Effector CD8-positive, alpha-beta T cell (primary cell): Measurements from ENCODE around the gene TEX22.

Source experiments
- DNase-seq: peaks from one replicate; lab custom pipeline; 2025; lab: John Stamatoyannopoulos, UW

Gene TEX22

DNA sequence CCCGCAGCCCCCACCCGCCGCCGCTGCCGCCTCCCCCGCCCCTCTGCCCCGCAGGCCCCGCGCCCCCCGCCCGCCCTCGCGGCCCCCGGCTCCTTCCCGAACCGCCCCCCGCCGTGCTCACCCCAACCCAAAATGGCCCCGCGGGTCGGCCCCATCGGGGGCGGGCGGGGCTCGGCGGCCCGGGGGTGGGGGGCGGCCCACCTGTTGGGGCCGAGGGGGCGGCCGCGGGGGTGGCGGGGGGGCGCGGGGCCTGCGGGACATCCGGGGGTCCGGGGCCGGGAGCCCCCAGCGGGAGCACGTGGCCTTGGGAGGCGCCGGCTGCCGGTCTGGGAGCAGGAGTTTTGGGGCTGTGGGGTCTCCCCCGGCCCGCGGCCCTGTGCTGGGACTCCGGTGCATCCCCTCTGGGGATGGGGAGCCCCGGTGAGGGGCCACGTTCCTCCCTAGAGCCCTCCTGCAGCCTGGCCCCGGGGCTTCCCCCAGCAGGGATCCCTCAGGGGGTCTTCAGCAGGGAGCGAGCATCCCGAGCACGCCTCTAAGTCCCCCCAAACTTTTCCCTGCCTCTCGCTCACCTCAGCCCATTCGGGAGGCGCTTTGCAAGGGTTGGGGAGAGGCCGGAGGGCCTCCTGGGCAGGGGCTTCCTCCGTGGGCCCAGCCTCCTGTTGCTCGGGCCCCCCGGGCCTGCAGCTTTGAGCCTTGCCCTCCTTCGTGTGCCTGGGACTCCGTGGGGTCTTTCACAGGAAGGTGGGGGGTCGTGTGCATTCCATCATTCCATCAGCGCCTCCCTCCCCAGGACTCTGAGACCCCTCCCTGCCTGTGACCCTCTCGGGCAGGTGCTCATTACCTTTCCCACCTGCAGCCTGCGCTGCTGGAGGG lies 22.0 kb downstream of the TEX22 start:
- DNase-seq, result no peak

DNA sequence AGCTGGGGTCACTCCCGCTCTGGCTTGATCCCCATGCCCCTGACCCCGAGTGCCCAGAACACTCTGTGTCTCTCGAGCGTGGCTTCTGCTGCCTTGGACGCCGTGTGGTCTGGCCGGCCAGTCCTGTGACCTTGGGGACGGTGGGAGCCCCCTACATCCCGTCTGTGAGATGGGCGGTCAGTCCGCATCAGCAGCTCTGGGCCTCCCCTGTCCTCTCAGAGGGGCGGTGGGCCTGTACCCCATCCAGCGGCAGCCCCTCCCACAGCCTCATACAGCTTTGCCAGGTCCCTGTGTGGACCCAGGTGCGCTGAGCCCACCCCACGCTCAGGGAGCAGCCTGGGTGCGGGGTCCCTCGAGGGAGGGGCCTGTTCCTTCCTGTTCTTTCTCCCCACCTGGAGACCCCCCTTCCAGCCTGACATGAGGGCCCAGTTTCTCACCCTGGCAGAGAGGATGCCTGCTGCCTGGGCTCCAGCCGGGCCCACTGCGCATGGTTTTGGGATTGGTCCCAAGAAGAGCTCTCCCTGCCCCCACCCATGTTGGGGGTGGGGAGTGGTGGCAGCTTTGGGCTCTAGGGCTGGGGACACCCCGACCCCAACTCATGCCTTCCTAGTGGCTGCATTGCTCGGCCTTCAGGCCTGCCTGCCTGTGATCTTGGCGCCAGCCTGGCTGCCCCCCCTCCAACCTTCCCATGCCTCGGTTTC lies 22.8 kb downstream of the TEX22 start:
- no peak for DNase-seq

DNA sequence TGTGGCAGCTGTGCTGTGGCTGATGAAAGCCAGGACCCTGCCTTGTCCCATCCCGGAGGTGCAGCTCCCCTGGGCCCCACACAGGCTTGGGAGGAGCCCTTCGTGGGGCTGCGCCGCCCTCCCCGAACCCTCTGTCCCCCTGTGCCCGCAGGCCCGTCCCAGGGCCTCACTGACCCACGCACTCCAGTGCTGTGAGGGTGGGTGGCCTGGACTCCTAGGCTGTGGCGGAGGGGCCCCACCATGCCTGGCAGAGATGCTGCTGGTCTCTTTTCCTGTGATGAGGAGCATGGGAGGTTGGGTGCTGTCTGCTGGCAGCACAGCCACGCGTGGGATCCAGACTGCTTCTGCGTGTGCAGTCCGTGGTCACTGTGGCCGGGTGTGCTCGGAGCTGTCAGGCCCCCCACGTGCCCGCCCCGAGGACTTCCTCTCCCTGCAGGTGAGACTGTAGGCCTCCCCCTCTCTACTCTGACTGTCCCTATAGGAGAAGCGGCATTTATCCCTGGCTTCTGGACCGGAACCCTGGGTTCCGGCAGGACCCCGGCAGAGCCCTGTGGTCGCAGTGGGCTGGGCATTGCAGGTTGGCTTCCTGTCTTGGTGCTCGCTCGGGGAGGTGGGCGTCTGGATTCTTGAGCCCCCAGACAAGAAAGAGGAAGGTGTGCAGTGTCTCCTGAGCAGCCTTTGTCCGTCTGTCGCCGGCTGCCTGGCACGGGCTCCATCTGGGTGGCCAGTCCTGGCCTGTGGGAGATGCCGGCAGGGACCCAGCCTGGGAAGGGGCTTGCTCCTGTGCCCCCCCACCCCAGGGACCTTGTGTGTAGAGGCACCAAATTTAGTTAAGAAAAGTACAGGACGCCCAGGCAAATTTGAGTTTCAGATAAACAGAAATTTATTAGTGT lies 23.6 kb downstream of the TEX22 start:
- DNase-seq, result no peak

- no peak for DNase-seq
Observed at GRCh38 chr14:105422695-105423487, 24.6 kb downstream of the TEX22 start.

DNA sequence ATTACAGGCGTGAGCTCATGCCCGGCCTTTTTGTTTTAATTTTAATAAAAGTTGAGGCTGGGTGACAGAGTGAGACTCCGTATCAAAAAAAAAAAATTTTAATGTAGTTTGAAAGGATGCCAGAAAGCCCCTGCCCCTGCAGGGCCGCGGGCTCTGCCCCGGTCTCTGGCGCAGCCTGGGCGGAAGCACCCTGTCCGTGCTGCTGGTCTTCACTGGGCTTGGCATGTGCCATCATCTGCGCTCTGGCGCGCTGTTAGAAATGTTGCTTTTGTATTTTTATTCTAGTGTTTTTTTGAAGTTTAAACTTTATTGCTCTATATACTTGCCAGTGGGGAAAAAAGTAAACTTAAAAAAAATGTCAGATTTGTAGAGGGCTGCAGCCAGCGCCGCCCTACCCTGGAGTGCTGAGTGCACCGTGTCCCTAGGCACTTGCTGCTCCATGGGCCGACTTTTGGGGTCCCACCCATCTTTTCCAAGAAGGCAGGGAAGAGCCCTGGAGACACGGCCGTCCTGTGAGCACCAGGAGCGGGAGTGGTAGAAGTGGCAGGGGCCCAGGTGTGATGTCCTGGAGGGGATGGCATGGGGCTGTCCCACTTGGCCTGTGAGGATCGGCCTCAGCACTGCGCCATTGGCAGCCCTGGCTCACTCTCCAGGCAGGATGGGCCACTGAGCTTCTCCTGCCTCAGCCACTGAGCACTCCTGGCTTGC lies 25.3 kb downstream of the TEX22 start:
- DNase-seq, result no peak

- no peak for DNase-seq
Observed at GRCh38 chr14:105424861-105425260, 26.5 kb downstream of the TEX22 start.

GRCh38 chr14:105425823-105426247 lies 27.5 kb downstream of the TEX22 start:
- DNase-seq, result no peak

DNA sequence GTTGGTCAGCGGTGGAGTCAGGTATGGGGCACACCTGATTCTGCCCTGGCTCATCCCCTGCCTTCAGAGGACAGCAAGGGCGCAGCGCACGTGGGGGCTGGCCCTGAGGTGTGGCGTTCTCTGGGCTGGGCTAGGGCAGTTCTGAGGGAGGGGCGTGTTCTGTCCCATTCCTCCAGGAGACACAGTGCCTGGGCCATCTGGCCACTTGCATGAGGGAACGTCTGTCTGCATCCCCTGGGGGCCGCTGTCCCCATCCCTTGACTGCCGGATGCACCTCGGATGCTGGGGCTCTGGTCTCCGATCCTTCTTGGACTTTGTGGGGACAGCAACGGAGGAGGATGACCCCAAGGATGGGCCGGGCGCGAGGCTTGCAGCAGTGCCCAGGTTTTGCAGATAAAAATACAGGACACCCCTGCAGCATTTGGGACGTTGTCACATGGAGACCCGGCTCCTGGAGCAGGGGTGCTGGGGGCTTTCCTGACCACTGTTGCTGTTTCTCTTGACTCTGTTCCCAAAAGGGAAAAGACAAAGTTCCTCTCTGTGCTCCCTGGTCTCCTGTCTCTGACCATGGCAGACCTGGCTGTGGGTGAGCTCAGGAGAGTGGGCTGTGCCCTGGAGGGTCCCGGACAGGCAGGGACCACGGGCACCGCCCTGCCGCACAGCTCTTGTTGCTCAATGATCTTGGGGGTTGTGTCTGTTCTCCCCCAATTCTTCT lies 28.2 kb downstream of the TEX22 start:
- DNase-seq, result no peak

DNA sequence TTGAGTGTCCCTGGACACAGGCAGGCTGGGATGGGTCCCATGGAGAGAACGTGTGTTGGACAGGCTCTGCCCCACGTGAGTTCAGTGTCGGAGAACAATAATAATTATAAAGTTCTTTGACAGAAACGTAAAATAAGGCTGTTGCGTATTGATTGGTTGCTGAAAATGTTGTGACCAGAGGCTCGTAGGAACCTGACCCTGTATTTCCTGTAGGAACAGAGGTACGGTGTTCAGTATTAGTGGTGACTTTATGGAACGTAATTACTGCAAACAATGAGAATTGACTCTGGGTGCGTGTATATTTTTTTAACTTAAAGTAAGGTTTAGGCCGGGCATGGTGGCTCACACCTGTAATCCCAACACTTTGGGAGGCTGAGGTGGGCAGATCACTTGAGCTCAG lies 29.1 kb downstream of the TEX22 start:
- DNase-seq, result no peak

- no peak for DNase-seq
Observed at GRCh38 chr14:105427936-105428485, 29.7 kb downstream of the TEX22 start.

DNA sequence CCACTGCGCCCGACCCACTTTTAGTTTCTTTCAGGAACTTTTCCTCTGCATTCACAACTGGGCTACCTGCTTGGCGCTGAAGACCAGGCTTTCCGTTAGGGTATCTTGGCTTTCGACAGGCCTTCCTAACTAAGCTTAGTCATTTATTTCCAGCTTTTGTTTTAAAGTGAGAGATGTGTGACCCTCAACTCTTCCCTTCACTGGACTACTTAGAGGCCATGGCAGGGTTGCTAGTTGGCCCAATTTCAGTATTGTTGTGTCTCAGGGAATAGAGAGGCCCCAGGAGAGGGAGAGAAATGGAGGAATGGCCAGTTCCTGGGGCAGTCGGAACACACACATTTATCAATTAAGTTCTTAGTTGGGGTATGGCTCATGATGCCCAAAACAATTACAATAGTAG lies 31.7 kb downstream of the TEX22 start:
- no peak for DNase-seq

DNA sequence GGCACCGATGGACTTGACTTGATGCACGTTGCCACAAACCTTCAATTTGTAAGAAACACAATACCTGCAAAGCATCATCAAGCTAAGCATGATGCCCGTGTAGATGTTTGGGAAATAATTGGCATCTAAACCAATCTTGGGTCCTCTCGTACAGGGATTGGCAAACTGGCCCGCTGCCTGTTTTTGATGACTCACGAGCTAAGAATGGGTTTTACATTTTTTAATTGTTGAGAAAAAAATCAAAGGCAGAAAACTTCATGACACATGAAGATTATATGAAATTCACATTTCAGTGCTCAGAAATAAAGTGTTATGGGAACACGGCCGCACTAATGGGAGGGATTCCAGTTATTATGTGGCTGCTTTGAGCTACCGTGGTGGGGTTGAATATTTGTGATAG lies 32.2 kb downstream of the TEX22 start:
- no peak for DNase-seq

DNA sequence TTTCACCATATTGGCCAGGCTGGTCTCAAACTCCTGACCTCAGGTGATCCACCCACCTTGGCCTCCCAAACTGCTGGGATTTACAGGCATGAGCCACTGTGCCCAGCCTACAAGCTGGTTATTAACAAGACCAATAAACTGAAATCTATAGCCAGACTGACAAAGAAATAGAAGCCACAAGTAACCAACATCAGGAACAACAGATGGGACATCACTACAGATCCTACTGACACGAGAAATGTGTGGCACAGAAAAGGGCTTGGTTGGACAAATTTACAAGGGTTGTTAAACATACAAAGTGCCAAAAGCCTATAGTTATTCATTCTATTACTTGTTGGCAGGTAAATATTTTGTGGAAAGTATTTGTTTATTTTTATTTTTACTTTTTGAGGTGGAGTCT lies 32.9 kb downstream of the TEX22 start:
- no peak for DNase-seq

- DNase-seq, result no peak
Observed at GRCh38 chr14:105432657-105433056, 34.3 kb downstream of the TEX22 start.

DNA sequence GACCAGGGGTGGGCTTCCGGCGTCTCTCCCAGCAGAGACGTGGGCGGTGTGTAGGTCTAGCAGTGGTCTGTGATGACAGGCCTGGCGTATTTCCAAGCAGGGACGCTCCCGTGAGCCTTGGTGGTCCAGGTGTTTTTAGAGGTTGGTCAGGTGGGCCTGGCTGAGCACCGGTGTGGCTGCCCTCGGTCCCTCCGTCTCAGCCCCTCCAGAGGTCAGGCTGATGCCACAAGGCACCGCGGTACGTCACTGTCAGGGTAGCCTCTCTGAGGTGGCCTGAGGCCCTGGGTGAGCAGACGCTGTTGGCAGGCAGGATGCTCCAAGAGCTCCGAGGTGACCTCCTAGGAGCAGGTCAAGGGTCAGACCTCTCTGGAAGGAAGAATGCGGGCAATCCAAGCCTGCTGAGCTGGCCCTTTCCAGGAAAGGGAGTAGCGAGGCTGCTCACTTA lies 34.8 kb downstream of the TEX22 start:
- DNase-seq, result no peak

- no peak for DNase-seq
Observed at GRCh38 chr14:105436402-105436801, 38.1 kb downstream of the TEX22 start.

- no peak for DNase-seq
Observed at GRCh38 chr14:105436891-105437722, 38.8 kb downstream of the TEX22 start.

GRCh38 chr14:105437723-105438500 lies 39.6 kb downstream of the TEX22 start:
- no peak for DNase-seq
